GM19043 (cell line): ENCODE data around the gene C11orf68.

Experiments
- ATAC-seq: cut with Tn5 transposase; IDR thresholded peaks from one replicate; pipeline ENCODE4 v1.9.1; 2021; ENCODE audit warnings: low read depth; ENCODE audit not compliant: unreplicated experiment

Gene C11orf68

DNA sequence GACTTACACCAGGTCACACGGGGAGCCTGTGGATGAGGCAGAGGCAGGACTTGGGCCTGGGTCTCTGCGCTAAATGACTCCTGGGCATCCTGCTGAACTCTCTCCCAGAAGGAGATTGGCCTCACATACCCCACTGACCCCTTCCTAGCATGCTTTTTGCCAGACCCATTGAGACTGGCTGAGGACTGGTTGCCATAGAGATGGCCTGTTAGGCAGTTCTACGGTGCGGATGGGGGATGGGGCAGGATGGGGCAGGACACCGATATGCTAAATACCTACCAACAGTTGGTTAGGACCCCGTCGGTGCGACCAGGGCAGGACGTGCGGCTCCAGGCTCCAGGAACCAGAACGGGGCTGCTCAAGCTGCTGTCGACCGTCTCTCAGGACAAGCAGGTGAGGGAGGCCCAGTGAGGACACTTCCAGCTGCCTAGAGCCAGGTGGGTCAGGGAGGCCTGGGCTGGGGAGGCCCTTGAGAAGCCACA is 26.6 kb upstream of the C11orf68 start, which contains the start of gene TSGA10IP:
Gene TSGA10IP (plus strand): TSS at position 51 of the 482 bp plus-strand sequence. CDS start 196 bp downstream, at position 247.
- no peak for ATAC-seq

DNA sequence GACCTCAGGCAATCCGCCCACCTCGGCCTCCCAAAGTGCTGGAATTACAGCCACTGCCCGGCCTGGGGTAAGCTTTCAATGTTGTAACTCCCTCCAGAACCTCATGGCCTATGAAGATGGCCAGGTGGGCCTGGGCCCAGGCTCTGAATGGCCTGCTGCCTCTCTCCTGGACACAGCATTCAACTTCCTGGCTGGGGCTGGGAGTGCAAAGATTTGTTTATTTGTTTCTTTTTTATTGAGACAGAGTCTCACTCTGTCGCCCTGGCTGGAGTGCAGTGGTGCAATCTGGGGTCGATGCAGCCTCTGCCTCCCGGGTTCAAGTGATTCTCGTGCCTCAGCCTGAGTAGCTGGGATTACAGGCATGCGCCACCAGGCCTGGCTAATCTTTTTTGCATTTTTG is 25.9 kb upstream of the C11orf68 start:
- no peak for ATAC-seq

DNA sequence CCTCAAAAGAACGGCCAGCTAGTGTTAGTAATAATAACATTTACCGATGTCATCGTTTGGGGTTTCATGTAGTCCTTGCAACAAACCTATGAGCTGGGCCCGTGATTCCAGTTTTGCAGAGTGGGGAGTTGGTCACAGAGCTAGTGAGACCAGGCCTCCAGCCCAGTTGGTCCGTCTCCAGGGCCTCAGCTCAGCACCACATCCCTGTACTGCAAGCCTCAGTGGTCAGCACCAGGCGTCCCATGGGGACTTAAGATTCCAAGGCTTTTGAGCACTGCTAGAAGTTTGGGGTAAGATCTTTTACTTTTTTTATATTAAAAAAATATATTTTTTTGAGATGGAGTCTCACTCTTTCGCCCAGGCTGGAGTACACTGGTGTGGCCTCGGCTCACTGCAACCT is 25.3 kb upstream of the C11orf68 start:
- no peak for ATAC-seq

DNA sequence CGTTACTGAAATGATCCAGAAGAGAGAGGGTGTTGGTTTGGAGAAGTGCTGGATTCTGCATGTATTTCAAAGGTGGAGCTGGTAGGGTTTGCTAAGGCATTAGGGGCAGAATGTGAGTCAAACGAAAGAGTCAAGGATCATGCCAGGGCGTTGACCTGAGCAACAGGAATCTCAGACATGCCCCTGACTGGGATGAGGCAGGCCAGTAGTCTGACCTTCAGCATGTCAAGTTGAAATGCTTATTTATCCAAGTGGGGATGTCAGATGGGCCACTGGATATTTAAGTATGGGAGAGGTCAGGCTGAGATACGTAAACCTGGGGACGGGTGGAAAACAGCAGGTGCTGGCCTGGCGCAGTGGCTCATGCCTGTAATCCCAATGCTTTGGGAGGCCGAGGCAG is 23.7 kb upstream of the C11orf68 start:
- no peak for ATAC-seq

DNA sequence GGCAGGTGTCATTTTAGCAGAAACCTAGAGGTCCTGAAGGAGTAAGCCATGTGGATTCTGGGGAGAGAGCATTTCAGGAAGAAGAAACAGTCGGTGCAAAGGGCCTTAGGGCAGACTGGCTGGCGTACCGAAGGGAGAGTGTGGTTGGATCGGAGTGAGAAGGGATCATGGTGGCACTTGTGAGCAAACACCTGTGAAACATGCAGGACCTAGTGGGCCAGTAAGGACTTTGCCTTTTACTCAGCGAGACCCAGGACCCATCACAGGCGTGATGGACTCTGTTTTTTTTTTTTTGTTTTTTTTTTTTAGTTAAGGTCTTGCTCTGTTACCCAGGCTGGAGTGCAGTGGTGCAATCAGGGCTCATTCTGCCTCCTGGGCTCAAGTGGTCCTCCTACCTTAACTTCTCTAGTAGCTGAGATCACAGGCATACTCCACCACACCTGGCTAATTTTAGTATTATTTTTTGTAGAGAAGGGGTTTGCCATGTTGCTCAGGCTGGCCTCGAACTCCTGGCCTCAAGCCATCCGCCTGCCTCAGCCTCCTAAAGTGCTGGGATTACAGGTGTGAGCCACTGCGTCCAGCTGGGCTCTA is 23.0 kb upstream of the C11orf68 start:
- ATAC-seq, result no peak

DNA sequence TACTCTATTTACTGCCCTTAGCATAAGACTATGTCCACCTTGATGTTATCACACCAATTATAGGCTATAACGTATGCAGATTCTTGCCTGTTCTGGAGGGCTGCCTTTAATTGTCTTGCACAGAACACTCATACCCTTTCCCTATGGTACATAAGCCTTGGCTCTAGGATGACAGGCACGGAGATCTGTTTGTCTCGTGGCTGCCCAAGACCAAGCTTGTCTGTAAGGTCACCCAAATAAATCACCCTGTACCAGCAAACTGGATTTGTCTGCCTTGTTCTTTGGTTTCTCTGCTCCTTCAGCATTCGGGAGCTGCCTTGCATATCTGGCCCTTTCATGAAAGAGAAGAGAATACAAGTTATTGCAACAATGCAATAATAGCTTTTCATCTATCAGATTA is 18.9 kb upstream of the C11orf68 start:
- no peak for ATAC-seq

DNA sequence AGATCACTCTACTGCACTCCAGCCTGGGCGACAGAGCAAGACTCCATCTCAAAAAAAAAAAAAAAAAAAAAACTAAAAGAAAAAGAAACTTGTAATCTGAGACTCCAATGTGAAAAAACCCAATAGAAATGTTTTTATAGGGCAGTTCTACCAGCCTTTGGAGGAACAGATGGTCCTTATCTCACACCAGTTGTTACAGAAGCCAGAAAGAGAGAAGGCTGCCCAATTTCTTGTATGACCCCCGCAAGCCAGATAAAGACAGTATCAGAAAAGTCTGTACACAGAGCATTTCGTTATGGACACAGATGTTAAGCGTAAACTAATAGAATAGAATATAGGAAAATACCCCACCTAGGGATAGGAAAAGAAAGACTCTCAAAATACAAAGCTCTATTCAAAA is 15.2 kb upstream of the C11orf68 start:
- no peak for ATAC-seq

DNA sequence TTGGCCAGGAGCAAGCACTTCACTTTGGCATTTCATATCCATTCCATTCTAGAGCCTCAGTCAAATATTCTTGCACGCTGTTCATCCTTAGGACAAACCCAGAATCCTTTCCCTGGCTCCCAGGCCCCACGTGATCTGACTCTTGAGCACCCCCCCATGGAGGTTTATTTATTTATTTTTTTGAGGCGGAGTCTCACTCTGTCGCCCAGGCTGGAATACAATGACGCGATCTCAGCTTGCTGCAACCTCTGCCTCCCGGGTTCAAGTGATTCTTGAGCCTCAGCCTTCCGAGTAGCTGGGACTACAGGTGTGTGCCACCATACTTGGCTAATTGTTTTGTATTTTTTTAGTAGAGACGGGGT is 13.7 kb upstream of the C11orf68 start:
- no peak for ATAC-seq

DNA sequence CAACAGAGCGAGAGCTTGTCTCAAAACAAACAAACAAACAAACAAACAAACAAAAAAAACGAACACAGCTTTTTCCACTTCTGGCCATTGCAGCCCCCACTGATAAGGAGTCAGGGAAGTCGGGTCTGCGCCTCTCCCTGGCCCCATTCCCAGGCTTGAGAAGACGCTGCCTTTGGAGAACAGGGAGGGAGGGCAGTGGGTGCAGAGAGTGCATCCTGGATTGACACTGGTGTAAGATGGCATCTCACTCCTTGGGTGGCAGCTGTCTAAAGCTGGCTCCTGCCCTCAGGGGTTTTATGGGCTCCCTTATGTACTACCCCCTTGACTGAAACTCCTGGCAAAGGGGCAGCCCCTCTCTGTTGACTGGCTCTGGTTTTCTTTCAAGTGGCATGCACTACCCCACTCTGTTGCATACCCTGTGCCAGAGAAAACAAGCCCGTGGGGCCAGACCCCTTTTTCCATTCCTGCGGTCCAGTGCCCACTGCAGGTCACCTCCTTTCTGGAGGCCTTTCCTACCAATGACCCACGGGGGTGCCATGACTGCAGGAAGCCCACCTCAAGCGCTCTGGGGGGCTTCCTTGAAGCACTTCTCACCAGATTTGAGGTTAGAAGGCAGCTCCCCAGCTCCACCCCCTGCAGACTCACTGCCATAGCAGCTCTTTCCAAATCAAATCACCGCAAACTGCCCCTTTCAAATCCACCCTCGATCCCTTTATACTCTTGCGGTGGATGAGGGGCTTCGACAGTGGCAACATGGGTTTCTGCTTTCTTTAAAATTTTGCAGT is 13.1 kb upstream of the C11orf68 start:
- no peak for ATAC-seq

DNA sequence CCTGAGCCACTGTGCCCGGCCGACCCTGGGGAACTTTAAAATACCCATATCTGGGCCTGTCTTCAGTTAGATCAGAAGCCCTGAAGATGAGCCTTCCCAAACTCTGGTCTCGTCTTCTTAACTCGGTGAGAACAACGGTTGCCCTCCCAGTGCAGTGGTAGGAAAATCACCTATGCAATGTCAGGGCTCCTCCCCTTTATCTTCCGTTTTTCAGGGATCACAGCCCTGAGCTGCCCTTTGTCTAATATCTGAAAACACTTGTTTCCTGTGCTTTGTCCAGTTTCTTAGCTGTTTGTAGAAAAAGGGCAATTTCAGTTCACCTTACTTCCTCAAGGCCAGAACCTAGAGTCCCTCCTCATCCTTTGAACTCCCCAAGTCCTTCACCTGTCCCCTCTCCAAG is 9.8 kb upstream of the C11orf68 start:
- ATAC-seq, result no peak

DNA sequence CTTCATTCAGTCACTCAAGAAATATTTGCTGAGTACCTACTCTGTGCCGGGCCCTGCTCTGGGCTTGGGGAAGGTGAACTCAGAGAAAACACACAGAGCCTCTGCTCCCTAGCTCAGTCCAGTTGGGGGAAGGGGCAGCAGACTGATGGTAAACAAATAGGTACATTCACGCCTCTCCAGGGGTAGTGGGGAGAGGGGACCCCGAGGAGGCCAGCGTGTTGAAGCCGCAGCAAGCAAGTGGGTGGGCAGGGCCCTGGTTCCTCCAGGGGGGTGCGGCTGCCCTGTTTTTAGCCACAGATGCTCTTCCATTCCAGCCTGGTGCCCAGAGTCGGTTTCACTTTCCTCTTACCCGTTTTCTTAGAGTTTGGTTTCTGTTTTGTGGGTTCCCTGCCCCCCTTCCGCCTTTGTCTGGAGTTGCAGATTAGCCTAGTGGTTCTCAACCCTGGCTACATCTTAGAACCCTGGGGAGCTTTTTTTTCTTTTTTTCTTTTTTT is 9.1 kb upstream of the C11orf68 start:
- ATAC-seq, result no peak

DNA sequence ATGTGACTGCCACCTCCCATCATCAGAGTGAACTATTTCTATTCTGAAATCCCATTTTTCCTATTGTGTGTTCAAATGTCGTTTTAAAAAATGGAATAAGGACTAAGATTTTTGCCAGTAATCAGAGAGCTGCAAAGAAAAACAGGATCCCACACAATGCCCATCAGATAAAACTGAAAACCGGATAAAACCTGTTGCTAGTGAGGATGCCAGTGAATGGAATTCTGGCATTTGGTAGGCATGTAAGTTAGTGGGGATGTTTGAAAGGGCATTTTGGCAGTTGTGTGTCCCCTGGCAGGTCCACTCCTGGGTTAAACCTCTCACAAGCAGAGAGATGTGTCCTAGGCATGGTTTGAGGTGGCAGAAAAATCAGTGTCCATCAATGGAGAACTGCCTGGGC is 6.5 kb upstream of the C11orf68 start:
- no peak for ATAC-seq

DNA sequence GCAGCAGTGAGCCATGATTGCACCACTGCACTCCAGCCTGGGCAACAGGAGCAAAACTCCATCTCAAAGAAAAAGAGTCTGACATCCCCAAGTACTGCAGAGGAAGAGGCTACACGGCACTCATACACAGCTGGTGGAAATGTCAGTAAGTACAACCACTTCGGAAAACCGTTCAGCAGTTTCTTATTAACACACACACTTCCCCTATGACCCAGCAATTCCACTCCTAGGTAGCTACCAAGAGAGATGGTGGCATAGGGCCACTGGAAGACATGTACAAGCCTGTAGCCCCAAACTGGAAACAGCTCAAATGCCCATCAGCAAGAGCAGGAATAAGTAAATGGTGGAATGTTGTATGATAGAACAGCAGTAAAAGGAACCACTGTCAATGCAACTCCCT is 3.7 kb upstream of the C11orf68 start:
- ATAC-seq, result no peak

DNA sequence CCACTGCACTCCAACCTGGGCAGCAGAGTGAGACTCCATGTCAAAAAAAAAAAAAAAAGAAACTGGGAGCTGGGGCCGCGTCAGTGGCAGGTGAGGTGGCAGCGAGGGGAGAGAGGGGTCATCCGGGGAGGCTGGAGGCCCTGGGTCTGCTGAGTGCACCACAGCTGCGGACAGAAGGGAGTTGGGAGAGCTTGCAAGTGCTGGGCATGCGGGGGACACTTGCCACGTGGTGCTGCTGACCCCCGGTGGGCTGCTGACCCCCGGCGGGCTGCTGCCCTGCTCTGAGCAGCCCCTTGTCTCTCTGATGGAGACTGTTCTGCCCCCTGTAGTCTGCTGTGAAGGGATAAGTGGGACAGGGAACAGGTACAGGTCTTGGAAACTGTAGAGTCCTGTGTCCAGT is 3.0 kb upstream of the C11orf68 start:
- ATAC-seq, result no peak

DNA sequence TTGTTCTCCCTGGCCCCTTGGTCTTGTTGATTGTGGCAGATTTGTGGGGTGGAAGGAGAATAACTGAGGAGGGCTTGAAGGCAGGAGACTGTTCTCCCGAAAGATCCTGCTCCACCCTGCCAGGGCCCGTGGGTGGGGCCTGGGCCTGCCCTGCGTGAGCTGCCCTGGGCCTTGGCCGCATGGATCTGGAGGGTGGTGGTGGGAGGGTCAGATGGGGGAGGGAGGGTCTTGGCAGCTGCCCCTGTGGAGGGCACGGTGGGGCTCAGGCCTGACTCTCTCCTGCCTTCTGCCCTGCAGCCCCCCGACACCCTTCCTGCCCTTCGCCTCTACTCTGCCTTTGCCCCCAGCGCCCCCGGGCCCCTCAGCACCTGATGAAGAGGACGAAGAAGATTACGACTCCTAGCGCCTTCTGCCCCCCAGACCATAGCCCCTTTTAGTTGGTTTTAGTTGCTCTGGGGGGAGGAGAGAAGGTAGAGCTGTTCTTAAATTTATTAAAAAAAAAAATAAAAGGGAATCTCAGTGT is 2.2 kb upstream of the C11orf68 start:
- no peak for ATAC-seq

DNA sequence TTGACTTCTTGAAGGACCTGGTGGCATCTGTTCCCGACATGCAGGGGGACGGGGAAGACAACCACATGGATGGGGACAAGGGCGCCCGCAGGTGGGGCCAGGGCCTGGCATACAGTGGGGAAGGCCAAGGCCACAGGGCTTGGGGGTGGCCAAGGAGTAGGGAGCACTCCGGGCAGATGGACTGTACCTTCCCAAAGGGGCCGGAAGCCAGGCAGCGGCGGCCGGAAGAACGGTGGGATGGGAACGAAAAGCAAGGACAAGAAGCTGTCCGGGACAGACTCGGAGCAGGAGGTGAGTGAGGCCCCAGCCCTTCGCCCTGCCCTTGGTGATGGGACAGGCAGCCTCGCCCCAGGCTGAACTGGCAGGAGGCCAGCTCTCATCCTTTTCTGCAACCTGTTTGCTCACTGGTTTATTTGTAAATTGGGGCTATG is 1.5 kb upstream of the C11orf68 start:
- no peak for ATAC-seq

DNA sequence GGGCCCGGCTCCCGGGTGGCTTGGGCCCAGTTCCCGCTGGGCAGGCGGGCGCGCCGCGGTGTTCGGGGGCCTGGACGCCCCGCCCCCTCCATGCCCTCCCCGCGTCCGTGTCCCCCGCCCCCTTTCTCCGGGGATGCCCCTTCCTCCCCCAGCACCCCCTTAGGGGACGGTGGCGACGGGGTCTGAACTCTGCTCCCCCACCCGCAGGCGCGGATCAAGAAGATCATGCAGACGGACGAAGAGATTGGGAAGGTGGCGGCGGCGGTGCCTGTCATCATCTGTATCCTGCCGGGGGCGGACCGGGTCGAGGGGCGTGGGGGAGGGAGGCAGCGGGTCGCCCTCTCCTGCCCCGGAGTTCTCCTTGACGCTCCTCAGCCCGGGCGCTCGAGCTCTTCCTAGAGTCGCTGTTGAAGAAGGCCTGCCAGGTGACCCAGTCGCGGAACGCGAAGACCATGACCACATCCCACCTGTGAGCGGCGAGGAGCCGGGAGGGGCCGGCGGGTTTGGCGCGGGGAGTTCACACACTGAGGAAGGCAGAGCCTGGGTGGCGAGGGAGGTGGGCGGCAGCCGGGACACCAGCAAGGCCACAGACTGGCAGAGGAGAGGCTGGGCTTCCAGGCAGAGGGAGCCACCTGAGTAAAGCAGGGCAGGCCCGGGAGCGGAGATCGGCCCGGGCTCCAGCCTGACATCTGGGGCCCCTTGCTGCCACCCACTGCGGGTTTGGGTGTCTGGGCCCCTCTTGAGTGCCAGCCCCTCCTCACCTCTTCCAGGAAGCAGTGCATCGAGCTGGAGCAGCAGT is 910 bp upstream of the C11orf68 start:
- peak; percentile 17 for ATAC-seq

DNA sequence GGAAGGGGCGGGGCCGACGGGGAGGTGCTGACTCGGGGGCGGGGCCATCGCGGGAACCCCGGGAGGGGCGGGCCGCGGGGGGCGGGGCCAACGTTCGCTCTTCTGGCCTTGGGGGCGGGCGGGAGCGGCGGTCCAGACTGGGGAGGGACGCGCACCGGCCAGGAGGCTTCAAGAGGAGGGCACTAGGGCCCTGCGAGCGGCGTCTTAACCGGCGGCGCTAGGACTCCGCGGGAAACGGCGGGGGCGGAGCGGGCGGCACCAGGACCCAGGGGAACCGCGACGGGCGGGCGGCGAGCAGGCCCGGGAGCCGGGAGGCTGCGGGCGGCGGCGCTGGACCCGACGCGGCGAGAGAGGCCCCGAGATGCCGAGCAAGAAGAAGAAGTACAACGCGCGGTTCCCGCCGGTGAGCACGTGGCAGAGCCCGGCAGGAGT is 295 bp upstream of the C11orf68 start, which contains the start of gene DRAP1:
Gene DRAP1 (plus strand): TSS at position 286 of the 432 bp plus-strand sequence. CDS start 76 bp downstream, at position 362.
- peak; percentile 79 for ATAC-seq

DNA sequence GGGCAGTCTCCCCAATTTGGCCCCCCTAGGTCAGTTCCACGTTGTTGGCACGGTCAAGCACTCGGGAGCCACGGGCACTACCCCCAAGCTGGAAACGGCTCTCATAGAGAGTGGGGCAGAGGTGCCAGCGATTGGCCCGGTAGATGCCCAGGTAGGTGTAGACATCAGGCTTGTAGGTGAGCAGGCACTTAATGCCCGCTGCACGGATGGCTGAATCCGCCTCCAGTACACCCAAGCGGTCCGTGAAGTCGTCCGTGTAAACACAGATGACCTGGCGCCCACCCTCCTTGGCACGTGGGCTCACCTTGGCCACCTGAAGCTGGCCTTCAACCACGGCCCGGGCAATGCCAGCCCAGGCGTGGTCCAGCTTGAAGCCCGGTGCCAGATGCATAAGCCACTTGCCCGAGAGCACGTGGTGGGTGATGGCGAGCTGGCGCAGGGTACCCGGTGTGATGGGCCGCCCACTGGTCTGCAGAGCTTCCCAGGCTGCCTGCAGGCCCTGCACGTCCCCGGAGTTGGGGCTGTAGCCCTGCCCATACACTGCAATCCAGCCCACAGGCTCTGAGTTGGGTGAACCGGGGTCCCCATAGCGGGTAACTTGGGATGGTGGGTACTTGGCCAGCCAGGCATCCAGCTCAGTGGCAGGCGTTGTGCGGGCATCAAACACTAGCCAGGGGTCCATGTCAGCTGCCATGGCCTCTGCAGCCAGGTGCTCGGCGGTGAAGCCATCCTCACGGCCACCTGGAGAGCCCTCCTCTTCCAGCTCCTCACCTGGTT is 1.2 kb downstream of the C11orf68 start:
- ATAC-seq, result no peak

DNA sequence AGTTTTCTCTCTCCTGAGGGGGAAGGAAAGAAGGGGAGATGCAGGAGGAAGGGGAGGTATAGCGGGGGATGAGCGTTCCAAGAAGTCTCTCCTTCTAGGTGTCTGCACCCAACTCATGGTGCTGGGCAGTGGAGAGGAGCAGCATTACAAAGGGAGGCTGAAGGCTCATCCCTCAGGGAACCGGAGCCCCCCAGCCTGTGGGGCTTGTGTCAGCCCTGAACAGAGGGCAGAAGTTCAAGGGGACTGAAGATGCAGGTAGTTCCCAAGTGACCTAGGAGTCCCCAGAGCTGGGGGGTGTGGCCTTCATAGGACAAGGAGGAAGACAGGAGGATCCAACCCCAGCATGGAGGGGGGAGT is 1.8 kb downstream of the C11orf68 start:
- no peak for ATAC-seq
